Trophoblast cell (in vitro differentiated cells and primary cell): ENCODE data around the gene KCNA4.
"Not testable (repeated sequence)": the region's sequence is repeated elsewhere in the genome, so short reads cannot be mapped to it uniquely, and the experiment has no call there.

ENCODE experiments used
- DNase-seq, 2 donors: peaks; one replicate each; pipeline ENCODE4 v3.0.0-alpha.2; 2016
- H2AFZ ChIP-seq: 2 replicates; pipeline ENCODE4 v1.6.1; 2013; ENCODE audit warnings: low read length, moderate library complexity, mild to moderate bottlenecking; ENCODE audit not compliant: insufficient read depth, poor library complexity
- H2AK5ac ChIP-seq: 2 replicates; pipeline ENCODE4 v1.6.1; 2013; ENCODE audit warnings: mild to moderate bottlenecking, low read length
- H2BK120ac ChIP-seq: 2 replicates; pipeline ENCODE4 v1.6.1; 2013; ENCODE audit warnings: low read length, mild to moderate bottlenecking, moderate library complexity; ENCODE audit not compliant: insufficient read depth, poor library complexity
- H2BK12ac ChIP-seq: 2 replicates; pipeline ENCODE4 v1.6.1; 2013; ENCODE audit warnings: mild to moderate bottlenecking, low read length, moderate library complexity
- H2BK5ac ChIP-seq: 2 replicates; pipeline ENCODE4 v1.6.1; 2013; ENCODE audit warnings: low read length, low read depth, moderate library complexity, mild to moderate bottlenecking; ENCODE audit not compliant: poor library complexity
- H3K14ac ChIP-seq: 2 replicates; pipeline ENCODE4 v1.6.1; 2013; ENCODE audit warnings: mild to moderate bottlenecking, low read length
- H3K18ac ChIP-seq: 2 replicates; pipeline ENCODE4 v1.6.1; 2013; ENCODE audit warnings: mild to moderate bottlenecking, low read length
- H3K23ac ChIP-seq: 2 replicates; pipeline ENCODE4 v1.6.1; 2013; ENCODE audit warnings: low read length
- H3K27ac ChIP-seq: 2 replicates; pipeline ENCODE4 v1.5.1; 2013; ENCODE audit warnings: low read depth, mild to moderate bottlenecking, inconsistent platforms, low read length, moderate library complexity
- H3K27me3 ChIP-seq: 2 replicates; pipeline ENCODE4 v1.6.1; 2013; ENCODE audit warnings: inconsistent platforms, mild to moderate bottlenecking, low read length, moderate library complexity; ENCODE audit not compliant: insufficient read depth
- H3K36me3 ChIP-seq, 2 experiments: 1 replicate in 1 of 2; 2 replicates in 1 of 2; pipeline ENCODE4 v1.6.1; 2013; ENCODE audit warnings: low read length in 2 of 2, mild to moderate bottlenecking in 2 of 2, moderate library complexity in 1 of 2; ENCODE audit not compliant: insufficient read depth in 2 of 2, control insufficient read depth in 1 of 2
- H3K4ac ChIP-seq: 2 replicates; pipeline ENCODE4 v1.6.1; 2013; ENCODE audit warnings: low read depth, mild to moderate bottlenecking, low read length, moderate library complexity
- H3K4me1 ChIP-seq, 2 experiments: 1 replicate in 1 of 2; 2 replicates in 1 of 2; pipeline ENCODE4 v1.6.1; 2013; ENCODE audit warnings: low read length in 2 of 2, mild to moderate bottlenecking in 2 of 2, moderate library complexity in 1 of 2; ENCODE audit not compliant: insufficient read depth in 2 of 2, control insufficient read depth in 1 of 2
- H3K4me2 ChIP-seq: 2 replicates; pipeline ENCODE4 v1.6.1; 2013; ENCODE audit warnings: inconsistent platforms, mild to moderate bottlenecking, low read length, moderate library complexity
- H3K4me3 ChIP-seq: 2 replicates; pipeline ENCODE4 v1.5.1; 2013; ENCODE audit warnings: mild to moderate bottlenecking, low read depth, low read length, inconsistent platforms
- H3K79me1 ChIP-seq: one replicate; pipeline ENCODE4 v1.6.1; 2013; ENCODE audit warnings: low read length
- H3K79me2 ChIP-seq: 2 replicates; pipeline ENCODE4 v1.6.1; 2013; ENCODE audit warnings: low read length, mild to moderate bottlenecking; ENCODE audit not compliant: control insufficient read depth, insufficient read depth, poor library complexity
- H3K9ac ChIP-seq: 2 replicates; pipeline ENCODE4 v1.6.1; 2013; ENCODE audit warnings: mild to moderate bottlenecking, low read length
- H3K9me3 ChIP-seq: 2 replicates; pipeline ENCODE4 v1.6.1; 2013; ENCODE audit warnings: low read depth, mild to moderate bottlenecking, control low read depth, inconsistent platforms, low read length; ENCODE audit not compliant: insufficient read depth
- H4K12ac ChIP-seq: 2 replicates; pipeline ENCODE4 v1.6.1; 2013; ENCODE audit warnings: low read depth, mild to moderate bottlenecking, low read length, moderate library complexity
- H4K8ac ChIP-seq: 2 replicates; pipeline ENCODE4 v1.6.1; 2013; ENCODE audit warnings: low read depth, mild to moderate bottlenecking, low read length, moderate library complexity
- H4K91ac ChIP-seq: one replicate; pipeline ENCODE4 v1.6.1; 2013; ENCODE audit warnings: low read depth, mild to moderate bottlenecking, low read length, moderate library complexity
- WGBS: extraction: QIAGEN DNeasy Blood & Tissue Kit; methylation state at CpG from one replicate; pipeline ENCODE4 v1.1.7; 2013; ENCODE audit warnings: missing lambda C conversion rate; ENCODE audit not compliant: insufficient read length, insufficient coverage; ENCODE audit errors: extremely low coverage; 5-methylcytosine and 5-hydroxymethylcytosine counted together

The KCNA4 gene

GRCh38 chr11:29984544-29984943 lies 32.3 kb downstream of the KCNA4 start:
- Histone ChIP-seq H4K8ac (no peak overlapping the region), H3K9me3 (no peaks in the 10 kb centered on the region), H2BK5ac (no peak overlapping the region), H3K14ac (no peak overlapping the region), H3K23ac (no peak overlapping the region), H3K4ac (no peak overlapping the region), H3K27me3 (no peaks in the 10 kb centered on the region), H3K79me1 (no peaks in the 10 kb centered on the region), H2AK5ac (no peak overlapping the region), H3K9ac (no peak overlapping the region), H2AFZ (no peak overlapping the region), H3K27ac (no peak overlapping the region), H3K4me1 (no peaks in the 10 kb centered on the region), H3K36me3 (no peaks in the 10 kb centered on the region), H3K4me2 (no peak overlapping the region), H2BK12ac (no peak overlapping the region), H3K4me3 (no peak overlapping the region), H4K91ac (no peak overlapping the region), H2BK120ac (no peak overlapping the region), H3K18ac (no peak overlapping the region), H3K79me2 (no peaks in the 10 kb centered on the region), H4K12ac (no peak overlapping the region)
- 100% methylated on average over 1 of the region's 4 CpGs for WGBS
- no peak for DNase-seq

GRCh38 chr11:29978549-29978948 lies 38.3 kb downstream of the KCNA4 start:
- Histone ChIP-seq H2BK120ac (no peak overlapping the region), H3K4me1 (no peaks in the 10 kb centered on the region), H3K4ac (no peak overlapping the region), H3K27ac (no peak overlapping the region), H3K14ac (no peak overlapping the region), H4K8ac (no peak overlapping the region), H3K18ac (no peak overlapping the region), H3K9ac (no peak overlapping the region), H3K79me2 (no peaks in the 10 kb centered on the region), H2BK12ac (no peak overlapping the region), H4K12ac (no peak overlapping the region), H2BK5ac (no peak overlapping the region), H3K4me3 (no peak overlapping the region), H3K27me3 (no peaks in the 10 kb centered on the region), H3K23ac (no peak overlapping the region), H3K9me3 (no peaks in the 10 kb centered on the region), H3K36me3 (no peaks in the 10 kb centered on the region), H3K79me1 (no peaks in the 10 kb centered on the region), H2AK5ac (no peak overlapping the region), H4K91ac (no peak overlapping the region), H3K4me2 (no peak overlapping the region), H2AFZ (no peak overlapping the region)
- no CpG with 5 or more reads among the region's 2 CpGs for WGBS
- DNase-seq = no peak

GRCh38 chr11:29975580-29975979 lies 41.2 kb downstream of the KCNA4 start:
- H3K4me1 ChIP-seq, H3K27ac ChIP-seq, H3K4ac ChIP-seq, H3K79me1 ChIP-seq, H3K18ac ChIP-seq, H3K36me3 ChIP-seq, H3K23ac ChIP-seq, H2BK12ac ChIP-seq, H3K4me3 ChIP-seq, H3K27me3 ChIP-seq, H3K79me2 ChIP-seq, H3K4me2 ChIP-seq, H3K9me3 ChIP-seq, H4K8ac ChIP-seq, H4K12ac ChIP-seq, H4K91ac ChIP-seq, H2AFZ ChIP-seq, DNase-seq, H2BK5ac ChIP-seq, H2AK5ac ChIP-seq, H3K14ac ChIP-seq, H2BK120ac ChIP-seq, H3K9ac ChIP-seq: not testable (repeated sequence)
- WGBS = no CpG with 5 or more reads among the region's 10 CpGs

GRCh38 chr11:29963796-29964195 lies 53.0 kb downstream of the KCNA4 start:
- no peak overlapping the region for H2AFZ ChIP-seq
- H3K36me3 ChIP-seq = no peaks in the 10 kb centered on the region
- no peaks in the 10 kb centered on the region for H3K79me1 ChIP-seq
- H2BK5ac ChIP-seq = no peak overlapping the region
- no peak overlapping the region for H3K4ac ChIP-seq
- no peak overlapping the region for H4K91ac ChIP-seq
- no CpG with 5 or more reads among the region's 2 CpGs for WGBS
- H3K79me2 ChIP-seq = no peaks in the 10 kb centered on the region
- no peak overlapping the region for H3K4me2 ChIP-seq
- H3K4me3 ChIP-seq = no peak overlapping the region
- H3K9ac ChIP-seq = no peak overlapping the region
- no peak for DNase-seq
- no peak overlapping the region for H3K18ac ChIP-seq
- H2BK12ac ChIP-seq = no peak overlapping the region
- H3K9me3 ChIP-seq = no peaks in the 10 kb centered on the region
- no peaks in the 10 kb centered on the region for H3K27me3 ChIP-seq
- no peak overlapping the region for H4K12ac ChIP-seq
- H3K4me1 ChIP-seq = no peaks in the 10 kb centered on the region
- no peak overlapping the region for H2BK120ac ChIP-seq
- H4K8ac ChIP-seq = no peak overlapping the region
- H3K14ac ChIP-seq = no peak overlapping the region
- H2AK5ac ChIP-seq = no peak overlapping the region
- H3K27ac ChIP-seq = no peak overlapping the region
- no peak overlapping the region for H3K23ac ChIP-seq
